ENCODE results near the gene MTHFD1L.

Gene MTHFD1L

DNA sequence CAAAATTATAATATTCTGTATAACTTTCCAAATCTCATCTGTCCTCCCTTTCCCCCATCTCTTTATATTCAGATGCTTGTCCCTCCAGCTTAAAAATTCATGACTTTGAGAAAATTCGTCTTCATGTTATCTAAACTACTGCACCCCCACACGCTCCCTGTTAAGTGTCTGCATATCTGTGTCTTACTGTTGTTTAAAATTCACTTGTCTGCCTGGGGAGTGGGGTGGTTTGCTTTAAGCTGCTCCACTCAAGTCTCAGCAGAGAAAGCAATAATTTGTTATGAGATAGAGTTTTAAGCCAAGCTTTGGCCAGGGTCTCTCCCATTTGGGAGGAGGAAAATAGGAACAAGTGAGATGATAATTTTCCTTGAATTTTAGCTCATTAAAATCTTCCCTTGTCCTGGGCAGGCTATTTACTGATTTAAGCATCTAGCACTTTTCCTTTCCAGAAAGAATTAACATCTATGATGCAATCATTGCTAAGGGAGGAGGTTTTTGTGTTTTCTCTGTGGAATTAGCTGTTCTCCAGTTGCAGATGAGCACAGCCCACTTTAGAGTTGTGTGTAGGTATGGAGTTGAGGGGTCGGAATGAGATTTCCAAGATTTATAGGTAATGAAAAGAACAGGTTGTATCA is 36.8 kb downstream of the MTHFD1L start:
- H3F3A ChIP-seq (ENCODE audit: insufficient read depth), result no peaks in the 10 kb centered on the region
- 0 out of 2 replicates have a peak, but pooled peaks cover 3% of the 10 kb centered on the region for H3K79me2 ChIP-seq (ENCODE audit: insufficient read depth, low read length)
- H3K9me2 ChIP-seq (replicated peaks; ENCODE audit: insufficient read depth, low read length), result no peaks in the 10 kb centered on the region
- TF ChIP-seq, protein P1, sequence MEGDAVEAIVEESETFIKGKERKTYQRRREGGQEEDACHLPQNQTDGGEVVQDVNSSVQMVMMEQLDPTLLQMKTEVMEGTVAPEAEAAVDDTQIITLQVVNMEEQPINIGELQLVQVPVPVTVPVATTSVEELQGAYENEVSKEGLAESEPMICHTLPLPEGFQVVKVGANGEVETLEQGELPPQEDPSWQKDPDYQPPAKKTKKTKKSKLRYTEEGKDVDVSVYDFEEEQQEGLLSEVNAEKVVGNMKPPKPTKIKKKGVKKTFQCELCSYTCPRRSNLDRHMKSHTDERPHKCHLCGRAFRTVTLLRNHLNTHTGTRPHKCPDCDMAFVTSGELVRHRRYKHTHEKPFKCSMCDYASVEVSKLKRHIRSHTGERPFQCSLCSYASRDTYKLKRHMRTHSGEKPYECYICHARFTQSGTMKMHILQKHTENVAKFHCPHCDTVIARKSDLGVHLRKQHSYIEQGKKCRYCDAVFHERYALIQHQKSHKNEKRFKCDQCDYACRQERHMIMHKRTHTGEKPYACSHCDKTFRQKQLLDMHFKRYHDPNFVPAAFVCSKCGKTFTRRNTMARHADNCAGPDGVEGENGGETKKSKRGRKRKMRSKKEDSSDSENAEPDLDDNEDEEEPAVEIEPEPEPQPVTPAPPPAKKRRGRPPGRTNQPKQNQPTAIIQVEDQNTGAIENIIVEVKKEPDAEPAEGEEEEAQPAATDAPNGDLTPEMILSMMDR (IDR thresholded peaks at IDR 0.05; ENCODE audit: insufficient read depth, low read length, poor library complexity, severe bottlenecking), result no peak
- TF ChIP-seq EZH2phosphoT487 (conservative IDR thresholded peaks at IDR 0.05; ENCODE audit: low read length), result no peak
- H3K36me3 ChIP-seq (ENCODE audit: low read length), result peaks cover 16% of the 10 kb centered on the region; the same call in 1 of the 2 replicates
- no peak overlapping the region for H3K27ac ChIP-seq (ENCODE audit: low read depth, low read length)
- no peak overlapping the region for H3K4me2 ChIP-seq (ENCODE audit: low read depth, low read length, poor library complexity, severe bottlenecking)
- no peak overlapping the region for H3K9ac ChIP-seq (ENCODE audit: low read length)
- H3K4me3 ChIP-seq (ENCODE audit: insufficient read depth, low read length, poor library complexity, severe bottlenecking), result no peak overlapping the region
- H3K9me3 ChIP-seq (ENCODE audit: insufficient read depth, low read length), result no peaks in the 10 kb centered on the region
- H3K27me3 ChIP-seq (ENCODE audit: low read length), result no peaks in the 10 kb centered on the region
- H2AFZ ChIP-seq (ENCODE audit: low read depth, low read length, severe bottlenecking), result no peak overlapping the region
- H4K20me1 ChIP-seq (ENCODE audit: low read depth, low read length), result no peaks in the 10 kb centered on the region

DNA sequence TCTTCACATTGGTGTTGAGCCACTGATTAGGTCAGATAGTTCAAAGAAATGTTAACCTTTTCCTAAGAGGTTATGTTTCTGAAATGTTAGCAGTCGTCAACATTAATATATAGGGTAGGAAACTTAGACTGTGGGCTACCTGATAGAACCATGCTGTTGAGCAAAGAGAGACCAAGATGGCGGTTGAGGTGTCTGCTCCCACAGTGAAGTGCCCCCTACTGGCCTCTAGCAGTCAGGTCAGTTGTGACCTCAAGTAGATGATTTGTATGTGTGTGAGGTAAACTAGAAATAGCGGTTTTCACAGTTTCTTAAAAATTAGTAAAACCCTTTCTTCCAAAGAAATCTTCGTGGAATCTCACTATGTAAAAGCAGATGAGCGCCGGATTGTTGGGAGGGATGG is 40.3 kb downstream of the MTHFD1L start:
- no peaks in the 10 kb centered on the region for H3K27me3 ChIP-seq (ENCODE audit: low read length)
- no peak overlapping the region for H3K27ac ChIP-seq (ENCODE audit: low read depth, low read length)
- H2AFZ ChIP-seq (ENCODE audit: low read depth, low read length, severe bottlenecking), result no peak overlapping the region
- TF ChIP-seq, protein P1 (IDR thresholded peaks at IDR 0.05; ENCODE audit: insufficient read depth, low read length, poor library complexity, severe bottlenecking), result peak; percentile 40
- TF ChIP-seq EZH2phosphoT487 (conservative IDR thresholded peaks at IDR 0.05; ENCODE audit: low read length), result no peak
- H3K79me2 ChIP-seq (ENCODE audit: insufficient read depth, low read length), result 0 out of 2 replicates have a peak, but pooled peaks cover 6% of the 10 kb centered on the region
- no peaks in the 10 kb centered on the region for H3K9me2 ChIP-seq (replicated peaks; ENCODE audit: insufficient read depth, low read length)
- H3K4me3 ChIP-seq (ENCODE audit: insufficient read depth, low read length, poor library complexity, severe bottlenecking), result no peak overlapping the region
- no peak overlapping the region for H3K9ac ChIP-seq (ENCODE audit: low read length)
- H3K4me2 ChIP-seq (ENCODE audit: low read depth, low read length, poor library complexity, severe bottlenecking), result no peak overlapping the region
- H3F3A ChIP-seq (ENCODE audit: insufficient read depth), result no peaks in the 10 kb centered on the region; the same call in 1 of the 2 replicates
- H4K20me1 ChIP-seq (ENCODE audit: low read depth, low read length), result no peaks in the 10 kb centered on the region
- H3K9me3 ChIP-seq (ENCODE audit: insufficient read depth, low read length), result no peaks in the 10 kb centered on the region
- H3K36me3 ChIP-seq (ENCODE audit: low read length), result peaks cover 20% of the 10 kb centered on the region; the same call in 1 of the 2 replicates

DNA sequence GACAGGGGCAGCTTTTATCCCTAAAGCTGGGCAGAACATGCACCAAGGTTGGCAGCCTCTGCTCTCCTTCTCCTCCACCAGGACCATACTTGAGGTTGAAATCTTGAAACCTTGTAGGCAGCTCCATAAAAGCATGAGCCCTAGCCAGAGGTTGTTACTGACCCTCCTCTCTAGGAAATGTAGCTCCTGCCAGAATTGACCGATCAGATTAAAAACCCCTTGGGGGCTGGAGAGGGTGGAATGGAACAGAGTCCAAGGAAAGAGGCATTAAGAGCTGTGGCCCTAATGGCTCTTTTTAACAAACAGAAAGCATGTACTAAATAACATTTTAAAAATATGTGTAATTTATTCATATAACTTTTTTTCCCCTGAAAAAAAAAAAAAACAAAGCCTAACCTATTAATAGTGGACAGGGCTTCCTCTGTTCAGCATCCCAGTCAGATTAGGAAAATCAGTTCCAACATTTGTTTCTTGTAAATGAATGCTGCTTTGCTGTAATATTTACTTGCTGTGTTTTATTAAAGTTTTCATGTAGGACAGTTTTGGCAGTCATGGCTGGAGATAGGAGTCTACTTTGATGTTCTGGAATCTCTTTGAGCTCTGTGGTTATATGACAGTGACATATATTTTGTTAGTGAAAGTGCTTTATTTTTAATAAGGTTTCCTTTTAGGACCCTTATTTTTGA is 41.3 kb downstream of the MTHFD1L start:
- Histone ChIP-seq H3K9ac (ENCODE audit: low read length) (no peak overlapping the region), H3K79me2 (ENCODE audit: insufficient read depth, low read length) (0 out of 2 replicates have a peak, but pooled peaks cover 6% of the 10 kb centered on the region), H3K27ac (ENCODE audit: low read depth, low read length) (no peak overlapping the region), H3K27me3 (ENCODE audit: low read length) (no peaks in the 10 kb centered on the region), H3K9me3 (ENCODE audit: insufficient read depth, low read length) (no peaks in the 10 kb centered on the region), H4K20me1 (ENCODE audit: low read depth, low read length) (no peaks in the 10 kb centered on the region), H3K4me2 (ENCODE audit: low read depth, low read length, poor library complexity, severe bottlenecking) (no peak overlapping the region), H3K9me2 (replicated peaks; ENCODE audit: insufficient read depth, low read length) (no peaks in the 10 kb centered on the region), H3K36me3 (ENCODE audit: low read length) (peaks cover 27% of the 10 kb centered on the region; the same call in 1 of the 2 replicates), H2AFZ (ENCODE audit: low read depth, low read length, severe bottlenecking) (no peak overlapping the region), H3F3A (ENCODE audit: insufficient read depth) (no peaks in the 10 kb centered on the region; the same call in 1 of the 2 replicates), H3K4me3 (ENCODE audit: insufficient read depth, low read length, poor library complexity, severe bottlenecking) (no peak overlapping the region)
- no peak for TF ChIP-seq EZH2phosphoT487 (conservative IDR thresholded peaks at IDR 0.05; ENCODE audit: low read length)
- TF ChIP-seq, protein P1 (IDR thresholded peaks at IDR 0.05; ENCODE audit: insufficient read depth, low read length, poor library complexity, severe bottlenecking), result no peak

Measured in SU-DHL-6 (cell line).